ENCODE data around the gene RXRA.

GRCh38 chr9:134437403-134438194, 111.3 kb downstream of the RXRA start:
- TF ChIP-seq CTCF (IDR thresholded peaks at IDR 0.05; ENCODE audit: low read length), result no peak
- no peak for TF ChIP-seq EZH2 (IDR thresholded peaks at IDR 0.05; ENCODE audit: borderline replicate concordance, low read length)
